H1 (cell line): ENCODE data around the gene NMRK2. TPM values are rescaled to one million over a fixed set of nuclear protein-coding genes. Genes with fewer than 3 reads are reported as not detected.

ENCODE experiments used
- RNF2 ChIP-seq: fragments of 200-900, 300-1000 bp; sonication (generic); IDR thresholded peaks from 2 replicates; pipeline ENCODE4 v1.7.1; 2016; ENCODE audit warnings: borderline replicate concordance, low read depth, mild to moderate bottlenecking, antibody characterized with exemption, low read length; ENCODE audit not compliant: poor library complexity, severe bottlenecking; ENCODE audit errors: missing control alignments
- SIN3A ChIP-seq, 2 experiments: IDR thresholded peaks in 1 of 2; conservative IDR thresholded peaks in 1 of 2; 2 replicates each; pipeline ENCODE4 v1.6.1; 2011 to 2012; ENCODE audit warnings: low read length in 2 of 2, improper control_type of control experiment in 1 of 2, low read depth in 1 of 2, mild to moderate bottlenecking in 1 of 2
- TCF12 ChIP-seq: IDR thresholded peaks from 2 replicates; pipeline ENCODE4 v1.6.1; 2011; ENCODE audit warnings: low read depth, mild to moderate bottlenecking, low read length
- YY1 ChIP-seq: IDR thresholded peaks from 2 replicates; pipeline ENCODE4 v1.6.1; 2011; ENCODE audit warnings: low read depth, mild to moderate bottlenecking, low read length
- polyA plus RNA-seq, 7 experiments: library from polyadenylated mRNA; depleted of rRNA in 3 of 7; stranded (reverse) in 5 of 7; unstranded in 2 of 7; fragments of >200 nt in 5 of 7; fragments of 200-250 nt in 2 of 7; gene quantifications; 1 replicate in 5 of 7; 2 replicates in 1 of 7; 4 replicates in 1 of 7; pipeline versions ENCODE4 v1.2.1 to v1.2.3, GENCODE V29; 2011 to 2013; ENCODE audit warnings: missing spikeins in 2 of 7, mixed read lengths in 2 of 7
- total RNA-seq: library from RNA; stranded (reverse); fragmentation: NEBNext Ultra II Directional; extraction: Animal tissue kit (Norgen Biotek cat#: 25700); gene quantifications from 2 replicates; pipeline ENCODE4 v1.2.1, GENCODE V29; 2021

NMRK2 gene
- total and polyA plus RNA-seq, 2 of the 8 experiments (the other 6 are each of a cell fraction or from before 2014, with no cell fraction given) = 87.4 to 206 TPM

DNA sequence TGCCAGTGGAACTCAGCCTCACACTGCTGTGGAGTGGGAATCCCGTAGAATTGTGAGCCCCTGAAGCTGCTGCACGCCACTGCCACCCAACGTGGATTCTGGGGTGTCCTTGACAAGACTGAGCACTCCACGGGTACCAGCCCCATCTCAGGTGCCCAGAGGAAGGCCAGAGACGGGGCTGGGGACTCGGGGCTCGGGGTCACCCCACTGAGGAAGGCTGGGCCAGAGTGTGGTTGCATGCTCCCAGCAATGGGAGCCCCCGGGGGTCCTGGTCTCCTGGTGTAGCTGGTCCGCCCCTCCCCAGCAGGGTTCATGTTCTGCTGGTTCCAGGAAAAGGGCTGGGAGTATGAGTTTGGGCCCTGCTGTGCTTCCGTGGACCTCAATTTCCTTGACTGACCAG, 22.8 kb downstream of the NMRK2 start (continued):
- TF ChIP-seq TCF12 (no peak), YY1 (no peak), RNF2 (no peak), SIN3A (conservative IDR thresholded peaks at IDR 0.05 in 1 of 2, IDR thresholded peaks at IDR 0.05 in 1 of 2; ENCODE audit: low read depth in 1 of 2, low read length in 2 of 2) (no peak)
